NCI-H146 (cell line): Measurements from ENCODE around the gene TRIM15.

Source experiments
- DNase-seq: peaks from one replicate; lab custom pipeline; 2025; lab: John Stamatoyannopoulos, UW

The TRIM15 gene

GRCh38 chr6:30145818-30146217 lies 17.5 kb upstream of the TRIM15 start:
- DNase-seq: no peak

- no peak for DNase-seq
These were observed 16.2 kb upstream of the TRIM15 start for GRCh38 chr6:30147096-30147495.

- no peak for DNase-seq
These were observed 14.1 kb upstream of the TRIM15 start for GRCh38 chr6:30149234-30149633.

GRCh38 chr6:30149858-30150550 lies 13.3 kb upstream of the TRIM15 start:
- DNase-seq: no peak

GRCh38 chr6:30150671-30151395 lies 12.5 kb upstream of the TRIM15 start:
- DNase-seq: no peak

GRCh38 chr6:30151580-30151979 lies 11.8 kb upstream of the TRIM15 start:
- no peak for DNase-seq

GRCh38 chr6:30152016-30152673 lies 11.2 kb upstream of the TRIM15 start:
- DNase-seq: no peak

- no peak for DNase-seq
These were observed 10.3 kb upstream of the TRIM15 start for GRCh38 chr6:30152910-30153610.

GRCh38 chr6:30154061-30154460 lies 9.3 kb upstream of the TRIM15 start:
- DNase-seq: no peak

- no peak for DNase-seq
These were observed 8.4 kb upstream of the TRIM15 start for GRCh38 chr6:30154709-30155519.

GRCh38 chr6:30155520-30156261 lies 7.7 kb upstream of the TRIM15 start:
- DNase-seq: no peak

- DNase-seq: no peak
These were observed 7.1 kb upstream of the TRIM15 start for GRCh38 chr6:30156262-30156599.

- no peak for DNase-seq
These were observed 6.6 kb upstream of the TRIM15 start for GRCh38 chr6:30156774-30157173.

GRCh38 chr6:30157581-30157980 lies 5.8 kb upstream of the TRIM15 start:
- DNase-seq: no peak

- DNase-seq: no peak
These were observed 5.3 kb upstream of the TRIM15 start for GRCh38 chr6:30157999-30158398.

- no peak for DNase-seq
These were observed 4.8 kb upstream of the TRIM15 start for GRCh38 chr6:30158475-30159040.

- no peak for DNase-seq
These were observed 3.1 kb upstream of the TRIM15 start for GRCh38 chr6:30160008-30160784.

GRCh38 chr6:30160785-30161531 lies 2.4 kb upstream of the TRIM15 start, which contains the start of gene TRIM10:
Gene TRIM10, minus strand, starts transcription at chr6:30161211. Its CDS starts 353 bp downstream, at chr6:30160858.
- no peak for DNase-seq
